Activated naive CD4-positive, alpha-beta T cell treated with Interleukin-2 at 50 U/mL for 16 hours (primary cell): ENCODE measurements around the gene OTUD1.
"Not testable (repeated sequence)": the region's sequence is repeated elsewhere in the genome, so short reads cannot be mapped to it uniquely, and the experiment has no call there.

Experiments used
- DNase-seq: peaks from one replicate; pipeline ENCODE4 v3.0.0-alpha.2; 2020

The OTUD1 gene, protein sequence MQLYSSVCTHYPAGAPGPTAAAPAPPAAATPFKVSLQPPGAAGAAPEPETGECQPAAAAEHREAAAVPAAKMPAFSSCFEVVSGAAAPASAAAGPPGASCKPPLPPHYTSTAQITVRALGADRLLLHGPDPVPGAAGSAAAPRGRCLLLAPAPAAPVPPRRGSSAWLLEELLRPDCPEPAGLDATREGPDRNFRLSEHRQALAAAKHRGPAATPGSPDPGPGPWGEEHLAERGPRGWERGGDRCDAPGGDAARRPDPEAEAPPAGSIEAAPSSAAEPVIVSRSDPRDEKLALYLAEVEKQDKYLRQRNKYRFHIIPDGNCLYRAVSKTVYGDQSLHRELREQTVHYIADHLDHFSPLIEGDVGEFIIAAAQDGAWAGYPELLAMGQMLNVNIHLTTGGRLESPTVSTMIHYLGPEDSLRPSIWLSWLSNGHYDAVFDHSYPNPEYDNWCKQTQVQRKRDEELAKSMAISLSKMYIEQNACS

DNA sequence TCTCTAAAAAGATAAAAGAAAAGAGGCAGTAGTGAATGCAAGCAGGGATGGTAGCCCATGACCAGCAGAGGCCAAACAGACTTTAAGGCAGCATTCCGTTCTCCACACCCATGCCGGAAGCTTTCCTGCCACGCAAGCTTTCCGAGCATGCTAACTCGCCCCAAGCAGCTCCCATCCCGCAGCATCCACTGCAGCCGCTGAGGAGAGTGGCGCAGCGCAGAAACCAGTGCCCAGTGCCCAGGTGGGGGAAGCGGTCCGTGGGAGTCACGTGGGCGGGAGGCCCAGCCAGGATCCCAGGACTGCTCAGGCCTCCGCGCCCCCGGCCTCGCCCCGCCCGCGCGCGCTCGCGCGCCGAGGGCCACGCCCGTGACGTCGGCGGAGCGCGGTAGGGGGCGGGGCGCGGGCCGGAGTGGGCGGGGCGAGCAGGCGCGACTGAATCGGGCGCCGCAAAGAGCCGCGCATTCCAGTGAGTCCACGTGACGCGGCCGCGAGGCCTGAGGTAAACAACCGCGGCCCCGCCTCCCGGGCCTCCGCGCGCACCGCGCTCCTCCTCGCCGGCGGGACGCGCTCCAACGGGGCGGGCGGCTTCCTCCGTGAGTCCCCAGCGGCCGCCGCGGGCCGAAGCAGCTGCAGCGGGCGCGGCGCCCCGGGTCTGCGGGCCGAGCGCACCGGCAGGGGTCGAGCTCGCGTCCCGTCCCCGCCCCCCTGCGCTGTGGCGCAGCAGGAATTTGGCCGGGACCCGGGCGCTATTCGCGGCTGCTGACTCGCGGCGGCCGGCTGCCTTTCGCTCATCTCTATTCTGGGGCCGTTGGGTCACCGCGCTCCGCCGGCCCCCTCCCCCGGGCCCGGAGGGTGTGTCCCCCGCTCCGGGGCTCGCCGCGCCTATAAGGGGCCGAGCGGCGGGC, at the start of gene OTUD1:
TSS of gene OTUD1 (plus strand) at position 529 of the 905 bp plus-strand sequence. CDS start 383 bp downstream, outside the sequence.
- DNase-seq = peak; percentile 93

DNA sequence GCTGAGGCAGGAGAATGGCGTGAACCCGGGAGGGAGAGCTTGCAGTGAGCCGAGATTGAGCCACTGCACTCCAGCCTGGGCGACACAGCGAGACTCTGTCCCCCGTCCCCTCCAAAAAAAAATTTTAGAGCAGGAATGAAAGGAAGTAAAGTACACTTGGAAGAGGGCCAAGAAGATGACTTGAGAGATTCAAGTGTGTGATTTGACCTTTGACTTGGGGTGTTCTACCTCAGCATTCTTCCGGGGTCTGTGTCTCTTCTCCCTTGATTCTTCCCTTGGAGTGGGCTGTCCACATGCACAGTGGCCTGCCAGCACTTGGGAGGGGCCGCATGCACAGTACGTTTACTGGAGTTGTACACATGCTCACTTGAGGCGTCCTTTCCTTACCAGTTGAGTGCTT, 48.5 kb upstream of the OTUD1 start:
- DNase-seq = not testable (repeated sequence)

DNA sequence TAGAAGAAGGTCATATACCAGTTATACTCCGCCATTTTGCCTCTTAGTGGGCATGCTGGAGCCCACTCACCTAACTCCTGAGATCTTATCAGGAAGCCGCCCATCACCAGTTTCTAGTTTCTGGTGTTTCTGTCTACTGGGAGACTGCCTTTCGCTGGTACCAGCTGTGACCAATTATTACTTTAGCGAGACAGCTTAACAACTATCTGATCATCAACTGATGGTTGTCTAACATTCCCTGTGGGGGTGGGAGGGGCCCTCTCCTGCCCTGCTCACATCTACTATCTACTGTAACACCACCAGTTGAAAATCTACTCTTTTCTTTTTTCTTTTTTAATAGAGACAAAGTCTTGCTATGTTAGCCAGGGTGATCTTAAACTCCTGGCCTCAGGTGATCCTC, 48.1 kb upstream of the OTUD1 start:
- DNase-seq = no peak

DNA sequence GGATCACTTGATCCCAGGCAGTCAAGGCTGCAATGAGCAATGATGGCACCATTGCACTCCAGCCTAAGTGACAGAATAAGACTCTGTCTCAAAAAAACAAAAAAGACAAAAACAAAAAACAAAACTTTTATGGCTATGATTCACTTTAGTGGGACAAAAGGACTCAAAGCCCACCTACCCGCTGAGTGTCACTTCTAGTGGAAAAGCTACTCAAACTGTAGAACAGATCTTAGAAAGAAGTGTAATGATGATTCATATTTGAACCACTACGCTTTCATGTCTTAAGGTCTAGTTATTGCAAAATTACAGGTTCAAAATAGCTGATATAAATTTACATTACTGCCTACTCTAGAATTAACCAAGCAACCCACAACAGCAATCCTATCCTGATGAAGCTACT, 47.1 kb upstream of the OTUD1 start:
- DNase-seq = peak; percentile 13

DNA sequence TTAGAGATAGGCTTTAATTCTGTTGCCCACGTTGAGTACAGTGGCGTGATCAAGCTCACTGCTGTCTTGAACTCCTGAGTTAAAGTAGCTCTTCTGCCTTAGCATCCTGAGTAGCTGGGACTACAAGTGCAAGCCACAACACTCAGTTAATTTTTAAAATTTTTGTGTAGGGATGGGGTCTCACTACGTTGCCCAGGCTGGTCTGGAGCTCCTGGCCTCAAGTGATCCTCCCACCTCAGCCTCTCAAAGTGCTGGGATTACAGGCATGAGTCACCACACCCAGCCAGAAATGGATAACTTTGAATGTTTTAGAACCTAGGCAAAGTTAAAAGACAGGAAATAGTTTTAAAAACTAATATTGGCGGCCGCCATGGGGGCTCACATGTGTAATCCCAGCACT, 43.9 kb upstream of the OTUD1 start:
- DNase-seq = no peak

DNA sequence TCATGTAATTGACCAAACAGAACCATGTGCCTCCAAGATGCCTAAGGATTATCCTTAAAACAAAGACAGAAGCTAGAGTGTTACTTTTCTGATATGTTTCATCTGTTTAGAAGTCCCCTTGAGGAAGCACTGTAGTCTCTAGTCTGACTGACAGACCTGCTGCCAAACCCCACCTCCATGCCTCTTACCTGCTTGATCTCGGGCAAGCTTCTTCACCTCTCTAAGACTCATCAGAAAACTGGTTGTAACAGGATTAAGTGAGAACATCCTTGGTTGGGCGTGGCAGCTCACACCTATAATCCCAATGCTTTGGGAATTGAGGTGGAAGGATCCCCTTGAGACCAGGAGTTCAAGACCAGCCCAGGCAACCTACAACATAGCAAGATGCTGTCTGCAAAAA, 42.2 kb upstream of the OTUD1 start:
- no peak for DNase-seq

DNA sequence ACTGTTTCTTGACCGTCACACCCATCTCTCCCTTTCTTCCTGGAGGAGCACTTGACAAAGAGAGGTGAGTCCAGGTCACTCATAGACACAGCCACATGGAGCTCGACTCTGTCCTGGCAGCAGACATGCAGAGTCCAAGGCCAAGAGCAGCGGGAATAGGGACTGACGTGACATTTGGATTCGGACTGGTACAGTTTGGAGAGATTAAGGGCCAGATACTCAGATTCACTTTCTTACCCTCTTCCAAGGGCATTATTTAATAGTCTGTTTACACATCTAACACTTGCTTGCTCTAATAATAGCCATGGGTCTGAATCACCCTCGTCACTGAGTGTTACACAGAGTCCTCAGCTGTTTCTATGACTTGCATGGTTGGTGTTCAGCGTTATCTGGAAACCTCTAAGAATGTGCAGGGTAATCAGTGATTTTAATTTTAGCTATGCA, 39.2 kb upstream of the OTUD1 start:
- no peak for DNase-seq

DNA sequence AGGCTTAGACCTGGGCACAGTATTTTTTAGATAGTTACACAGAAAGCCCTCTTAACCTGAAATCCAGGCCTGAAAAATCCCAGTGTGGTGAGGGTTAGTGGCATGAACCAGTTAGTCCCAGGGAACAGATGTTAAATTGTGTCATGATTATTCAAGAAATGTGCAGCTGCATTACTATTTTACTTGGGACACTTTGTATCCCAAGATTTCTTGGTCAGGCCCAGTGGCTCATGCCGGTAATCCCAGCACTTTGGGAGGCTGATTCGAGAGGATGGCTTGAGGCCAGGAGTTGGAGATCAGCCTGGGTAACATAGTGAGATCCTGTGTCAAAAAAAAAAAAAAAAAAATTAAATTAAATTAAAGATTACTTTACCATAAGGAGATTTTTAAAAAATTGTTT, 36.0 kb upstream of the OTUD1 start:
- no peak for DNase-seq

DNA sequence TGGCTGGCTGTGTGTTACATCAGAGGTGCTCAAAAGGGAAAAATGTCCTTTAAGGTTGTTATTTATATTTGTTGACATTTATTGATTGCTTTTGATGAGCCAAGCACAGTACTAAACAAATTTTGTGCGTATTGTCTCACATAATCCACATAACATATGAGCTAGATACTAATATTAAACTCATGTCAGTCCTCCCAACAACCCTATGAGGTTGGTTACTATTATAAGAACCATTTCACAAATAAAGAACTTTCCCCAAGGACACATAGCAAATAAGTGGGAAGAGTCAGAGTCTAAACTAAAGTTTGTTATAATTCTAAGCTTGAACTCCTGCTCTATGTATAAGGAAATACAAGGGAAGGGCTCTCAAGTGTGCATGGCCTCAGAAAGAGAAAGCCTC, 35.6 kb upstream of the OTUD1 start:
- no peak for DNase-seq

DNA sequence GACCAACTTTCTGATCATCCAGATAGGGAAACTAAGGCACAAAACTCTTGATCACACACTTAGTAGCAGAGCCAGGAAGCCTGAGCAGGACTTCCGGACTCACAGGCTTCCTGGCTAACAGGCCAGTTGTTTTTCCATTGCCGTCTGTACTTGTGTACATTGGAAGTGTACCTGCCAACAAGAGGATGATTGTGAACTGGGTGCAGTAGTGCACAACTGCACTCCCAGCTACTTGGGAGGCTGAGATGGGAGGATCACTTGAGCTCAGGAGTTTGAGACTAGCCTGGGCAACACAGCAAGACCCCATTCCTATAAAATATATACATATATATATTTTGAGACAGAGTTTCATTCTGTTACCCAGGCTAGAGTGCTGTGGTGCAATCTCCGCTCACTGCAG, 35.2 kb upstream of the OTUD1 start:
- DNase-seq = no peak

DNA sequence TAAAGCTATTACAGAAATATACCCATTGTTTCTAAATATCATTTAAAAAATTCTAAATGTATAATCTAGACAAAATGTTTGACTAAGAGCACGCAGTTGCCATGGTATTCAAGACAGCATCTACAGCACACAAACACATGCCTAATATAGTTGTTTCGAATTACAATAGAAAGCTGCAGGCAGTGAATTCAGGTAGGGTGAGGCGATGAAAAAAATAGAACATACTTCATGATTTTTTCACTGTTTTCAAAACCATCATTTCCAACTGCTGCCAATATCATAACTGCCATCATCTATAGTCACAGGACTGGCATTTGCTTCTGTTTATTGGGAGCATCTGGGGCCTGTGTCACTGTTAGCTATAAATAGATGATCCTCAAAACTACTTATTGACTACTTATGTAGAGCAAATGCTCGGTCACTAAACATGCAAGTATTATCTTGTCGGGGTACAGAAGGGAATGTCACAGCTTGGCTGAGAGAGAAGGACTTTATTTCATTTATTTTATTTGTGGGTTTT, 34.4 kb upstream of the OTUD1 start:
- no peak for DNase-seq

DNA sequence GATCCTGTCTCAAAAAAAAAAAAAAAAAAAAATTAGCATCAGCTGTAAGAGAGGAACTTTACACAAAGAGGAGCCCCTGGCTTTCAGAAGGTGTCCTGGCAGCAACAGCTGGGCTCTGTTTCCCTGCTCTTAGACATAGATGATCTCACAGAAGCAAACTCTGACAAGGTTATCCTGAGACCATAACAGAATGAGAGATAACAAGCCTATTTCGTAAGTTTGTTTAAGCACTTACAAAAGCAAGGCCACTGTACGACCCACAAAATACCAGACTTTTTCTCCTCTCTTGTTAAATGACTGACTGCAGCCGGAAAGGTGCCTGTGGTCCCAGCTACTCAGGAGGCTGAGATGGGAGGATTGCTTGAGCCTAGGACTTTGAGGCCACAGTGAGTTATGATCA, 33.3 kb upstream of the OTUD1 start:
- no peak for DNase-seq

DNA sequence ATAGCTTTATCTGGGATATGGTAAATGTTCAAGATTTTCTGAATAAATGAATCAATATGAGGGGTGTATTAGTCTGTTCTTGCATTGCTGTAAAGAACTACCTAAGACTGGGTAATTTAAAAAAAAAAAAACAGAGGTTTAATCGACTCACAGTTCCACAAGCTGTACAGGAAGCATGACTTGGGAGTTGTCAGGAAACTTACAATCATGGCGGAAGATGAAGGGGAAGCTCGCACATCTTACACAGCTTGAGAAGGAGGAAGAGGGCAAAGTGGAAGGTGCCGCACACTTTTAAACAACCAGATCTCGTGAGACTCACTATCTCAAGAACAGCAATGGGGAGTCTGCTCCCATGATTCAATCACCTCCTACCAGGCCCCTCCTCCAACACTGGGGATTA, 32.5 kb upstream of the OTUD1 start:
- no peak for DNase-seq

DNA sequence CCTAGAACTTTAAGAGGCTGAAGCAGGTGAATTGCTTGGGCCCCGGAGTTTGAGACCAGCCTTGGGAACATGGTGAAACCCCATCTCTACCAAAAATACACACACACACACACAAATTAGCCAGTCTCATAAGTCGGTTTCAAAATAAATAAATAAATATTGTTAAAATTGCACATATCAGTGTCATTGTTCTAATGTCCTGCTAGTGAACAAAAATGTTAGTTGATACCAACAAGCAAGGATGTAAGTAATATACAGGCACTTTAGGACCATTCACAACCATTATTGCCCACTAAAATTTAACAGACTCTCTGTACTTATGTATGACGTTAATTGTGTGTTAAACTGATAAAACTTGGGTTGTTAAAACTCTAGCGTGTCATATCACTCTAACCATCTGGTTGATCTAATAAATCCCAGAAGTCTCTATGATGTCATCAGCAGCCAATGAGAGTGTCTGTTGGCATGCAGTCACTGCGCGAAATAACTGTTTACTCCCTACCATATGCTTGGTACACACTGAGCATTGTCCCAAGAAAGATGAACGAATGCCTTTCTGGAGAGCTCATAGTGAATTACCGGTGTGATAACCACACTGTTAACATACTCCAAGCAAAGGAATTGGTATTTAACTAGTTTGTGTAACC, 30.4 kb upstream of the OTUD1 start:
- no peak for DNase-seq

DNA sequence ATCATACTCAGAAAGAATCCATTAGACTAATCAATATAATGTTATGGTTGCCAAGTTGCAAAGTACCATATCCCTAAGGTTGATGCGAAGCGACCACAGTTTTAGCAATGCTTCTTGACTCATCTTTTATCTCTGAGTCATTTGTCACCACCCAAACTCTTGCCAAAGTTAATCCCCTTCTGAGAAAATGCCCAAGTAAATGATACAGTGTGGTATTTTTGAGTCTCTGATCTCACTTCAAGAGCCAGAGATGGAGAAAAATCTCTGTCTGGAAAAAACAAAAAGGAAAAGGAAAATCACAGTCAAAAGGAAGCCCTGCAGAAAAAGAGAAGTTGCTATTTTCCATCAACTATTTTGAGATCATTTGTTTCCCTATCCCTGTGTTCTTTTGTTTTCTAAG, 26.7 kb upstream of the OTUD1 start:
- no peak for DNase-seq

DNA sequence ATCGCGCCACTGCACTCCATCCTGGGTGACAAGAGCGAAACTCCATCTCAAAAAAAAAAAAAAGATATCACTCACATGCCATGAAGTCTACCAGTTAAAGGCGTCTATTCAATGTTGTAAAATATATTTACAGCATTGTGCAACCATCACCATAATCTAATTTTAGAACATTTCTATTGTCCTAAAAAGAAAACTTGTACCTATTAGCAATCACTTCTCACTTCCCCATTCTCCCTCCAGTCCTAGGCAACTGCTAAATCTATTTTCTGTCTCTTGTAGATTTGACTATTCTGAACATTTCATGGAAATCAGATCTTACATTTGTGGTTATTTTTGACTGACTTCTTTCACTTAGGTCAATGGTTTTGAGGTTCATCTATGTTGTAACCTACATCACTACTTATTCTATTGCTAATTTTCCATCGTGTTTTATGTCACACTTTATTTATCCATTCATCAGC, 25.2 kb upstream of the OTUD1 start:
- DNase-seq = no peak

DNA sequence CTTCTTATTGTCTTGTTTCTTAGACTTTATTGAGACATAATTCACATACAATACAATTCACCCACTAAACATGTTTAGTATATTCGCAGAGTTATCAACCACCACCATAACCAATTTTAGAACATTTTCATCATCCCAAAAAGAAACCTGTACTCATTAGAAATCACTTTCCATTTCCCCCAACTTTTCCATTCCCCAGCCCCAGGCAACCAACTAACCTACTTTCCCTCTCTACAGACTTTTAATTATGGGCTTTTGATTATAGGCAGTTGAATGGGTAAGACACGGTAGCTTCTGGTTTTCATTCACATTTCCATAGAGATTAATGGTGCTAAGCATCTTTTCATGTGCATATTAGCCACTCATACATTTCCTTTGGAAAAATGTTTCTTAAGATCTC, 24.2 kb upstream of the OTUD1 start:
- no peak for DNase-seq

DNA sequence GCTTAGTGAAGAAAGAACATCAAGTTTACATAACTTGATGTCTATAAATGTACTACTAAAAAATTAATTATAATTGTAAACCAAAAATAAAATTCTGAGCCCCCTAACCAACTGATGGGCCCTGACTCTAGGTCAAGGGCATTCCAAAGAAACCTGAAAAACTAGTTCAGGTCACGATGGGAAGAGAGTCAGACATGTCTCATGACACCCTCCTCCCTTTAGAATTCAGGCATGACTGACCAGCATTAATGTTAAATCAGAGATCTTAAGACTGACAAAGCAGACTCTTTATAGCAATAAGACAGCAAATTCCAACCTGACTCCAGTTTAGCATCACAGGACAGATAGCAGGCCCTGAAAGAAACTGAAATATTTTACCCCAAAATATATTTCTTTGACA, 21.6 kb upstream of the OTUD1 start:
- DNase-seq = no peak

DNA sequence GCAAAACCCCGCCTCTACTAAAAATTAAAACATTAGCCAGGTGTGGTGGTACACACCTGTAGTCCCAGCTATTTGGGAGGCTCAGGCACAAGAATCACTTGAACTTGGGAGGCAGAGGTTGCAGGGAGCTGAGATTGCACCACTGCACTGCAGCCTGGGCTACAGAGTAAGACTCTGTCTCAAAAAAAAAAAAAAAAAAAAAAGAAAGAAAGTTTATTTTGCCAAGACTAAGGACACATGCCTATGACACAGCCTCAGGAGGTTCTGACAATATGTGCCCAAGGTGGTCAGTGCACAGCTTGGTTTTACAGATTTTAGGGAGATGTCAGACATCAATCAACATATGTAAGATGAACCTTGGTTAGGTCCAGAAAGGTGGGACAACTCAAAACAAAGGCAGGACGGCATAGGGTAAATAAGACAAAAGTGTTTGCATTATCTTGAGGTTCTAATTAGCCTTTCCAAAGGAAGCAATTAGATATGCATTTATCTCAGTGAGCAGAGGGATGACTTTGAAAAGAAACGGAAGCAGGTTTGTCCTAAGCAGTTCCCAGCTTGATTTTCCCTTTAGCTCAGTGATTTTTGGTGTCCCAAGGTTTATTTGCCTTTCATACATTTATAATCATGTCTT, 20.7 kb upstream of the OTUD1 start:
- DNase-seq = no peak

DNA sequence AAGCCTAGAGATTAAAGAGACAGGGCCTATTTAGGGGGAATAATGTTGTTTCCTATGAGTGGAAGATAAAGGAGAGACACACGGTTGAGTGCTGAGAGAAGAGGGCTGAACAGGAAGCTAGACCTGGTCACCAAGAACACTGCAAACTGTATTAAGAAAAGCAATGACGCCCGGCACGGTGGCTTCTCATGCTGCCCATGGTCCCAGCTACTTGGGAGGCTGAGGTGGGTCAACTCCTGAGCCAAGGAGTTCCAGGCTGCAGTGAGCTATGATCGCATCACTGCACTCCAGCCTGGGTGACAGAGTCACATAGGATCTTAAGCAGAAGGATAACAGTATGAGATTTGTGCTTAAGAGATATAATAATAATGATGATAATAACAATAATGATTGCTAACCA, 19.7 kb upstream of the OTUD1 start:
- no peak for DNase-seq

DNA sequence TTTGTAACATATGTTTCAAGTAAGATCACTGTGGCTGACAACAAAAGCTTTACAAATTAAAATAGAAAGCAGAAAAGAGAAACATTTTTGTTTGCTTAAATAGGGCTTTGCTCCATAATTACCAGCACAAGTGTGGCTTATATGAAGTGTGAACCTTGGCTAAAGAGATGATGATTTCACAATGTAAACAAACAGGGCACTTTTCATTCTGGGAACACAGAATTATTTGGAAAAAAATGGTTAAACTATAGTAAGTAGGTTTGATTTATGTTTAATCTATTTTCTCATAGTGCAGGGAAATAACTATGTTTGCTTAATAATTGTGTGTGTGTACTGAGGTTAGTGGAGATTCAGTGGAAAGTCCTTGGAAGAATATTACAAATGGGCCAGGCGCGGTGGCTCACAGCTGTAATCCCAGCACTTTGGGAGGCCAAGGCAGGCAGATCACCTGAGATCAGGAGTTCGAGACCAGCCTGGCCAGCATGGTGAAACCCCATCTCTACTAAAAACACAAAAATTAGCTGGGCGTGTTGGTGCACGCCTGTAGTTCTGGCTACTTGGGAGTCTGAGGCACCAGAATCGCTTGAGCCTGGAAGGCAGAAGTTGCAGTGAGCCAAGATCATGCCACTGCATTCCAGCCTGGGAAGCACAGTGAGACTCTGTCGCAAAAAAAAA, 19.1 kb upstream of the OTUD1 start:
- DNase-seq = no peak

DNA sequence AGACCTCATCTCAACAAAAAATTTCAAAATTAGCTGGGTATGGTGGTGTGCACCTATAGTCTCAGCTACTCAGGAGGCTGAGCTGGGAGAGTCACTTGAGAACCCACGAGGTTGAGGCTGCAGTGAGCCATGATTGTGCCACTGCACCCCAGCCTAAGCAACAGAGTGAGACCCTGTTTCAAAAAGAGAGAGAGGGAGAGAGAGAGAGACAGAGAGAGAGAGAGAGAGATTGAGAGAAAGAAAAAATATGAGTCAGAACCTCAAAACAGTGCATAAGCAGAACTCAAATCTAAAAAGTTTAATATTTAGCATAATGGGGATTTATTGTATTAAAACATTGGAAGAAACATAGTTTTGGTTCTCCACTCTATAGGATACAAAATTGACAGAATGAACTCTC, 17.5 kb upstream of the OTUD1 start:
- DNase-seq = no peak
